T-helper 2 cell (primary cell): ENCODE results near the gene CIB1.
A peak's percentile ranks its signal among the peaks of the same experiment; 100 is the strongest.
"Not testable (repeated sequence)": the region's sequence is repeated elsewhere in the genome, so short reads cannot be mapped to it uniquely, and the experiment has no call there.

Source experiments
- DNase-seq, 5 experiments: peaks; one replicate each; pipeline versions ENCODE4 v3.0.0 to v3.0.0-alpha.2; 2012 to 2022

CIB1 gene

DNA sequence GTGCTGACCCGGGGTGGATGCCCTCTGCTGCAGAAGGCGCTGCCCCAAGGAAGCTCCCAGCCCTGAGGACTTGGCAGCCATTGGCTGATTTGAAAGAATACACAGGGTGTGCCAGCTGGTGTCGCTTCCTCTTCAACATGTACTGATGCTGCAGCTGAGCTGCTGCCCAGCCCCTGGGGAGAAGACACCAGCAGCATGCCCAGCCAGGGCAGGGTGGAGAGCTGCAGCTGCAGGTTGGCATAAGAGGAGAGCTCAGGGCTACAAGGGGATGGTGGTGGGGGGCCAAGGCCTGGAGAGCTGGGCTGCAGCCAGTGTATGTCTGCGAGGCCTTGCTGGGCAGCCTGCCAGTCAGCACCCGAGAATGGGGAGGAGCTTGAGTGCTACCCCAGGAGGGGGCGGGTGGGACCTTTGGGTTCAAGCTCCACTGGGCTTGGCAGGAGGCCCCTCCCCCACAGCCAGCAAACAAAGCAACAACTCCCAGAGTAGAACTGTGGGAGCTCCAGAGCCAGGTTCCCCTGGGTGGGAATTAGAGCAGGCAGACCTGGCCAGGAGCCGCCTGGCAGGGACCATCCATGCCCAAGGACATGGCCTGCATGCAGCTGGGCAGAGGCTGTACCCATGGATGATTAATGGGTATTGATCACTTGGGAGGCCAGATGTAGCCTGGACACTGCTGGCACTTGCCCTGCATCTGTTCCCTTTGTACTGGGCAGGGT lies 41.8 kb downstream of the CIB1 start:
- DNase-seq: peak in 2 of 5 experiments; percentile 9 to 79

GRCh38 chr15:90191344-90191687 lies 42.4 kb downstream of the CIB1 start:
- DNase-seq: no peak

DNA sequence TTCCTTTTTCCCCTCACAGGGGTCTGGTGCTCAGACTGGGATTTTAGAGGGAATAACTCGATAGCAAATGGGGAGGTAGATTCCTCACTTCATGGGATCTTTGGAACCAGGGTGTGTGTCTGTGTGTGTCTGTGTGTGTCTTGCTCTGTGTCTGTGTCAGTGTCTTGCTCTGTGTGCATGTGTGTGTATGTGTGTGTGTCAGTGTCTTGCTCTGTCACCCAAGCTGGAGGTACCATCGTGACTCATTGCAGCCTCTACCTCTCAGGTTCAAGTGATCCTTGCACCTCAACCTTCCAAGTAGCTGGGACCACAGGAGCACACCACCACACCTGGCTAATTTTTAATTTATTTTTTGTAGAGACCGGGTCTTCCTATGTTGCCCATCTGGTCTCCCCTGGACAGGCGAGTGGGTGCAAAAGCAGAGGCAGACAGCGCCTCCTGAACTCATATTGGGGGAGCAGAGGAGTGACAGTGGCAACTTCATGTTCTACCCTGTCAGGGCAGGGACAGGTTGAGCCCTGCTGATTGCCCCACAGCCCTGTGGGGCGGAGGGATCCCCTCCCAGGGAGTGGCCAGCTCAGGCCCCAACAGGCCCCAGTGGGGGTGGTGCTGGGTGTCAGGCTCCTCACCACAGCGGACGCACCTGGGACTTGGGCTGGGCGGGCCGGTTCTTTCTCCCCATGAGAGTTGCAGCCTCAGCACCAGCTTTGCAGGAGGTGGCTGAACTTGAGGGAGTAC lies 43.0 kb downstream of the CIB1 start:
- no peak for DNase-seq

DNA sequence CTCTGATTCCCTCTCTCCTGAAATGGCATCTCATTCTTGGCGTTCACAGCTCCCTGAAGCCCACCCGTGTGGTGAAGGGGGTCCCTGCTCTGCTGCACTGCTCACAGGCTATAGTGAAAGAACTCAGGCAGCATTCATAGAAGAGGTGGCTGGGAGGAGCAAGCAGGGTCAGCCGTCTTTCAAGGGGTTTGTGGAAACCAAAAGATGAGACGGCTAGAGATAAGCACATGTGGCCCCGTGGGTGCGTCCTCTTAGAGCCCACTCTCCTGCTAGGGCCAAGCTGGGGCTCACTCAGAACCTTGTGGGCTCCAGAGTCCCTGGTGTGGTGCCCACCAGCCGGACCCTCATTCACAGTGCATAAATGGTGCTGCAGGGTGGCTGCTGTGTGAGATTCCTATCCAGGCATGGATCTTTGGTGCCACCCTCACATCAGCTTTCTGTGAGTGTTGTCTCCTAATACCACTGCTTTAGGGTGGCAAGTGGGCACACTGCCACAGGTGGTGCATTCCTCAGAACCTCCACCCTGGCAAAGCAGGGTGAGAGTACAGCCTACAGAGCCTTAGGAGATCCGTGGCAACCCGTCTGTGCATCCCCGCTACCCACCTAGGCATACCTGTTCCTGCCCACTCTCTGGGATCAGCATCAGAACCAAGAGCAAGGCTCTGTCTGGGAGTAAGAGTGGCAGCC lies 43.8 kb downstream of the CIB1 start:
- DNase-seq: no peak

DNA sequence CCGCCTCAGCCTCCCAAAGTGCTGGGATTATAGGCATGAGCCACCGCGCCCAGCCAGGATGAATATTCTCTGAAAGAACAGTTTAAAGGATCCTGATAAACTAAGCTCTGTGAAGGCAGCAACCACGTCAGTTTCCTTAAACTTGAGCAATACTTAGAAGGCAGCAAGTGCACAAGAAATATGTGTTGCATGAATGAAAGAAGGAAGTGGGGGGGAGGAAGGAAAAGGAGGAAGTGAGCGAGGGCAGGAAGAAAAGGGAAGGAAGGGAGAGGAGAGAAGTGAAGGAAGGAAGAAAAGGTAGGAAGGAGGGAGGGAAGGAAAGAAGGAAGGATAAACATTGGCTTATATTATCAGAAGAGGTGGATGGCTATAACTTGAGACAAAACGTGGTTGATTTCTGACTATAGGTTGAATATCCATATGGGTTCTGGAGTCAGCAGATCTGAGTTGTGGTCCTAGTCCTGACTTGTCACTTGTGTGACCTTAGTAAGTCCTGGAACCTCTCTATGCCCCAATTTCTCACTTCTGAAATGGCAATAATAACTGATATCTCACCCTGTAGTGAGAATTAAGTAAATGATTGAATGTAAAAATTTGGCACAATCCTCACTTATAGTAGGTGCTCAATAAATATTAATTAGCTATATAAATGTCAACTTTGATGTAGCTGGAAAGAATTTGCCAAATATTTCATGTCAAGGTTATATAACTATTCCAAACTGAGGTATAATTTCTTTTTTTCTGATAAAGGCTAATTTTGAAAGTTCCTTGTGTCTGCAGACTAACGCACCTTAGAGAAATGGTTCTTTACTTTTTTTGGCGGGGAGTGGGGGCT lies 44.6 kb downstream of the CIB1 start:
- DNase-seq: no peak

GRCh38 chr15:90188065-90188464 lies 45.7 kb downstream of the CIB1 start:
- DNase-seq: not testable (repeated sequence)

- DNase-seq: no peak
Measured at GRCh38 chr15:90187257-90187868, 46.4 kb downstream of the CIB1 start.

DNA sequence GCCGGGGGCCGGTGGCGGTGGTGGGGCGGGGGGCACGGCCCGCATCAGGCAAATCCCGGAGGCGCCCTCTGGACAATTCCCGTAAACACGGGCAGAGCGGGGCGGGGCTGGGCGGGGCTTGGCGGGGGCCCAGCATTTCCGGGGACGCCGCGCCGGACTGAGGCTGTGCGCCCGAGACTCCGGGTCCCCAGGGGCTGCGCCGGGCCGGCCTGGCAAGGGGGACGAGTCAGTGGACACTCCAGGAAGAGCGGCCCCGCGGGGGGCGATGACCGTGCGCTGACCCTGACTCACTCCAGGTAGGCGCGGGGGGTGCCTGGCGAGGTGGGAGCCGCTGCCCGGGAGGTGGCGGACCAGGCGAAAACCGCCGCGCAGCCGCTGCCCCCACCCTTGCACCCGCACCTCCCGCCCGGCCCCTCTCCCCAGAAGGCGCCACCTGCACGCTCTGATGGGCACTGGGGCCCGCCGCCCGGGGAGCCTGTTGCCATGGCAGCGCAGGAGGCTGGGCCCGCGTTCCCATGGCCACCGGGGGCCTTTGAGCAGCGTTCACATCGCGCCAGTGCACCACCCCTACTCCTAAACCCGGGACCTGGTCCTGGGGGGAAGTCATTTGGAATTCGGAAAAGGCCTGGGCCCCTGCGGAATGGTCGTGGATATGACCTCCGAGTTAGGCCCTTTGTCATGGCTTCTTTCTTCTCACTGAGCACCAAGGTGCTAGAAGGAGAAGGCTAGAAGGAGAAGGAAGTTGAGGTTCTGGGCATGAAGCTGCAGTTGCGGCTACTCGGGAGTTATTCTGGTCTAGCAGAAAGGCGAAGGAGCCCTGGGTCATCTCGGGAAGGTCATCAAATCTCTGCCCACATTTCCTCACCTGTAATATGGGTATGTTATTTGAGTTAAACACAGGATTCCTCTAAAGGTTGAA lies 48.7 kb downstream of the CIB1 start:
- peak; percentile 27 to 67 (median 46) for DNase-seq

- DNase-seq: peak in 2 of 5 experiments; percentile 21 to 35
Measured at GRCh38 chr15:90184119-90184785, 49.5 kb downstream of the CIB1 start.

DNA sequence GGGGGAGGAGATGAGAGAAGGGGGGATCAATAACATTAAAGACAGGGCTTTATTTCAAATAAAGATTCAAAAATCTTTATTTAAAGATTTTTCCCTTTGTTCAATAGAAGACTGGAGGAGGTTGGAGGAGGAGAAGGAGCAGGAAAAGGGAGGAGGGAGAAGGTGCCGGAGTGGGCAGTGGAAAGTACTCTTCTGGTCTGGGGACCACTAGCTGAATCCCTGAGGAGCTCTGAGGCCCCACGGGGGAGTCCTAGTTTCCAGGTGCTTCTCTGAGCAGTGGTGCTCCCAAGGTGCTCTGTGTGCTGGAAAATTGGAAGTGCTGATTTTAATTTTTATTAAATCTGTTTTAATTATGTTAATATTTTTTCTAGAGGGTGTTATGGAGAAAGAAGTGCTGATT lies 52.0 kb downstream of the CIB1 start:
- no peak for DNase-seq
